ENCODE results near the gene P3H2. TPM values are rescaled to one million over a fixed set of nuclear protein-coding genes. Genes with fewer than 3 reads are reported as not detected.

The P3H2 gene
- total RNA-seq, 1 donor from 2014 or later, result not detected

DNA sequence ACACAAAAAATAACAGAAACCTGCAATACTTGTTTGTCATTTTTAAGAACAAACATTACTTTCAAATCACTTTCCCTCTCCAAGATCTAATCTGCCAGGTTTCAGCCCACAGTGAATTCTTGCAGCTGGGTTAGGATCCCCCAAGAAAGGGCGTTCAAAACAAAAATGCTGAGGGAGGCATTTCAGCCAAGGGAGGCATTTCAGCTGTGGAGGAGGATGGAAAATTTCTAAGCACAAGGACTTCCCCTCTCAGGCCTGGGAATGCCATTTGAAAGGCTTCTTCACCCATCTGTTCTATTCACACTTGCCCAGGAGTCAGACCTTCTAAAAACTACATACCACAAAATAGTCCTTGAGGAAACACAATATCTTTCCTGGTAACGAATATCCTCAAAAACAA, 69.1 kb downstream of the P3H2 start:
- ChIA-PET POLR2A (no interaction called here), CTCF (no interaction called here)
- H3K27me3 Mint-ChIP-seq, result no peaks in the 10 kb centered on the region
- DNase-seq (no peak), ATAC-seq (ENCODE audit: low read depth) (no peak)
- no peak overlapping the region for H3K27ac Mint-ChIP-seq
- H3K4me1 Mint-ChIP-seq, result no peaks in the 10 kb centered on the region
- H3K36me3 Mint-ChIP-seq (ENCODE audit: low read depth), result no peaks in the 10 kb centered on the region
- TF ChIP-seq, protein P1, sequence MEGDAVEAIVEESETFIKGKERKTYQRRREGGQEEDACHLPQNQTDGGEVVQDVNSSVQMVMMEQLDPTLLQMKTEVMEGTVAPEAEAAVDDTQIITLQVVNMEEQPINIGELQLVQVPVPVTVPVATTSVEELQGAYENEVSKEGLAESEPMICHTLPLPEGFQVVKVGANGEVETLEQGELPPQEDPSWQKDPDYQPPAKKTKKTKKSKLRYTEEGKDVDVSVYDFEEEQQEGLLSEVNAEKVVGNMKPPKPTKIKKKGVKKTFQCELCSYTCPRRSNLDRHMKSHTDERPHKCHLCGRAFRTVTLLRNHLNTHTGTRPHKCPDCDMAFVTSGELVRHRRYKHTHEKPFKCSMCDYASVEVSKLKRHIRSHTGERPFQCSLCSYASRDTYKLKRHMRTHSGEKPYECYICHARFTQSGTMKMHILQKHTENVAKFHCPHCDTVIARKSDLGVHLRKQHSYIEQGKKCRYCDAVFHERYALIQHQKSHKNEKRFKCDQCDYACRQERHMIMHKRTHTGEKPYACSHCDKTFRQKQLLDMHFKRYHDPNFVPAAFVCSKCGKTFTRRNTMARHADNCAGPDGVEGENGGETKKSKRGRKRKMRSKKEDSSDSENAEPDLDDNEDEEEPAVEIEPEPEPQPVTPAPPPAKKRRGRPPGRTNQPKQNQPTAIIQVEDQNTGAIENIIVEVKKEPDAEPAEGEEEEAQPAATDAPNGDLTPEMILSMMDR (IDR thresholded peaks at IDR 0.05), result no peak
- H3K9me3 Mint-ChIP-seq, result no peaks in the 10 kb centered on the region
- no peak overlapping the region for H3K4me3 Mint-ChIP-seq
- intact Hi-C loops (cut with micrococcal nuclease), result no loop called here

DNA sequence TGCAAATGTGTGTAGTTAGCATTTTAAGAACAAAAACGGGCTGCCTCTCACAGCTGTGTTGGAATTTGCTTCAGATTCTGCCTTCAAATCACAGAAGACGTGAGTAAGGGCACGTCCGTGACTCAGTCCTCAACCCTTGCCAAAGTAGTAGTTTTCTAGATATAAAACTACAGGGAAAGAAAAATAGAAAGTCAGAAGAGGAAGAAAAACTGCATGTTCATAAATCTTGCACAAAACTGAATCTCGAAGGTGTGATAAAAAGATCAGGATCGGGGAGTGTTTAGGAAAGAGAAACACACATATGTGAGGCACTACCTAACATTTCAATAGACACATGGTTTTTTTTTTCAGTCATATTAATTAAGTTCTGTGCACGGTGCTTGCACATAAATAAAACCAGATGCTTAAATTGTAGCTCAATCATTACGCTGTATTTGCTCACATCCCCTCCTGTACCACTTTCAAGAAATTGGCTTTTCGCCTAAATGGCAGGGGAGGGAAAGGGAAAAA, 71.7 kb downstream of the P3H2 start:
- Mint-ChIP-seq H3K36me3 (ENCODE audit: low read depth) (no peaks in the 10 kb centered on the region), H3K4me3 (no peak overlapping the region), H3K4me1 (no peaks in the 10 kb centered on the region), H3K27ac (no peak overlapping the region), H3K27me3 (no peaks in the 10 kb centered on the region), H3K9me3 (no peaks in the 10 kb centered on the region)
- ChIA-PET CTCF (no interaction called here), POLR2A (interaction anchor here (0.6 kb wide), 1 partner anchor 39 kb away, joined by 3 read pairs; no protein-coding TSS in a partner anchor)
- TF ChIP-seq, protein P1 (IDR thresholded peaks at IDR 0.05), result no peak
- ATAC-seq (ENCODE audit: low read depth), result no peak
- no peak for DNase-seq
- intact Hi-C loops (cut with micrococcal nuclease), result no loop called here

DNA sequence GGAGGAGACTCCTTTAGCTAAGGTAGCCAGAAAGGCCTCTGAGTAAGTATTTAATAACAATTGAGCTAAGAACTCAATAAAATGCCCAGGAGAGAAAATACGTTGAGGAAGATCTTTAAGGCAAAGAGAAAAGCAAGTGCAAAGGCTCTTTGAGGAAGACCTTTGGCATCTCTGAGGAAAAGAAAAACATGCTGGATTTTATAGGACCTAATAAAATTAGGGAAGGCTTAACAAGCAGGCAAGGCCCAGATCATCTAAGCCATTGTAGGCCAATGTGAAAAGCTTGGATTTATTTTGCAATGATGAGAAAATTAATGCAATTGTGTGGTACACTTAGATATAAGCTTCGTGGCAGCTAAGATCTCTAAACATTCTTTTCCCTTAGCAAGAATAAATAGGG, 75.7 kb downstream of the P3H2 start:
- ATAC-seq (ENCODE audit: low read depth) (no peak), DNase-seq (no peak)
- Mint-ChIP-seq H3K27me3 (peaks cover 3% of the 10 kb centered on the region), H3K9me3 (no peaks in the 10 kb centered on the region), H3K4me3 (no peak overlapping the region), H3K36me3 (ENCODE audit: low read depth) (no peaks in the 10 kb centered on the region), H3K27ac (no peak overlapping the region), H3K4me1 (no peaks in the 10 kb centered on the region)
- intact Hi-C loops (cut with micrococcal nuclease), result no loop called here
- ChIA-PET CTCF (no interaction called here), POLR2A (no interaction called here)
- TF ChIP-seq, protein P1 (IDR thresholded peaks at IDR 0.05), result no peak

DNA sequence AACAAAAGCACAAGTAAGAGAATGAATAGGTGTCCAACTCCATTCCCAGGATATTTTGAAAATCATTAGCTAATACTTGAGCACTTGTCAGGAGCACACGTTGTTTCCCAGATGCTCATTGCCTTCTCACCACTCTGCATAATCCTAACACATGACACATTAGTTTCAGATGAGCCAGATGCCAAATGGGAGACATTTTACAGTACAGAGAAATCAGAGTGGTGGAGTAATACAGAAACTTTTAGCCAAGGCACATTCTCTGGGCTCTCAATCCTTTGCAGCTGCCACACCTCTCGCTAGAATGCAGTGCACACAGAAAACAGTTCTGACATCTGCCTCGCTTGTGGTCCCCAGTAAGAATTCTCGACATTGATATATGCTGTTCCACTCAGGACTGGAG, 76.6 kb downstream of the P3H2 start:
- ChIA-PET CTCF (no interaction called here), POLR2A (no interaction called here)
- no peak for ATAC-seq (ENCODE audit: low read depth)
- Mint-ChIP-seq H3K27me3 (peaks cover 3% of the 10 kb centered on the region), H3K9me3 (no peaks in the 10 kb centered on the region), H3K4me3 (no peak overlapping the region), H3K4me1 (no peaks in the 10 kb centered on the region), H3K27ac (no peak overlapping the region), H3K36me3 (ENCODE audit: low read depth) (no peaks in the 10 kb centered on the region)
- DNase-seq, result no peak
- TF ChIP-seq, protein P1 (IDR thresholded peaks at IDR 0.05), result no peak
- intact Hi-C loops (cut with micrococcal nuclease), result no loop called here

DNA sequence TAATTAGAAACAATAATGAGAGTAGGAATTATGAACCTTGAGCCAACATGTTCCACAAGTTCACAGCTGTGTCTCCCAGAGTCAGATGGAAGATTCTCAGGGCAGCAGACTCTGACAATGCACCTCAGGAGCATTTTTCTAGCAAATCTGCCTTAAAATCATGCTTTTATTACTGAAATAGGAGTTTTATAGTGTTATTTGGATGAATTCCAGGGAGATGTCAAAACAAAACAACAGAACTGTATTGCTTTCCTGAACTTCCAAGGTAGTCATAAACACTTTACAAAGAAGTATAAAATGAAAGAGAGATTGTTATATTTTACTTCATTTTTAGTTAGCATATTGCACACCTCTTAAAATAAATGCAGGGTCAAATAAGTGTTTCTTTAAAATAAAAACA, 77.0 kb downstream of the P3H2 start:
- H3K36me3 Mint-ChIP-seq (ENCODE audit: low read depth), result no peaks in the 10 kb centered on the region
- H3K9me3 Mint-ChIP-seq, result no peaks in the 10 kb centered on the region
- H3K4me3 Mint-ChIP-seq, result no peak overlapping the region
- TF ChIP-seq, protein P1 (IDR thresholded peaks at IDR 0.05), result no peak
- intact Hi-C loops (cut with micrococcal nuclease), result no loop called here
- DNase-seq, result no peak
- peaks cover 3% of the 10 kb centered on the region for H3K27me3 Mint-ChIP-seq
- H3K27ac Mint-ChIP-seq, result no peak overlapping the region
- H3K4me1 Mint-ChIP-seq, result no peaks in the 10 kb centered on the region
- POLR2A ChIA-PET, result no interaction called here
- ATAC-seq (ENCODE audit: low read depth), result no peak
- CTCF ChIA-PET, result no interaction called here
